Stomach smooth muscle (tissue), 2 donors: ENCODE data around the gene GP5.

Source experiments
- H3K27ac ChIP-seq: one replicate; pipeline ENCODE4 v1.7.0; 2013; ENCODE audit warnings: mild to moderate bottlenecking, low read length, inconsistent platforms
- H3K27me3 ChIP-seq, 2 donors: one replicate each; pipeline ENCODE4 v1.7.0; 2013; ENCODE audit warnings: low read length in 2 of 2; ENCODE audit not compliant: insufficient read depth in 2 of 2, control insufficient read depth in 1 of 2
- H3K36me3 ChIP-seq, 2 donors: one replicate each; pipeline ENCODE4 v1.7.0; 2013; ENCODE audit warnings: low read length in 2 of 2; ENCODE audit not compliant: control insufficient read depth in 2 of 2, insufficient read depth in 2 of 2
- H3K4me1 ChIP-seq: one replicate; pipeline ENCODE4 v1.7.0; 2013; ENCODE audit warnings: low read length; ENCODE audit not compliant: control insufficient read depth, insufficient read depth
- H3K4me3 ChIP-seq, 2 donors: one replicate each; pipeline ENCODE4 v1.7.0; 2013; ENCODE audit warnings: low read length in 2 of 2
- H3K9ac ChIP-seq, 2 donors: one replicate each; pipeline ENCODE4 v1.7.0; 2013; ENCODE audit warnings: low read length in 2 of 2, mild to moderate bottlenecking in 1 of 2
- H3K9me3 ChIP-seq, 2 donors: one replicate each; pipeline ENCODE4 v1.7.0; 2013; ENCODE audit warnings: low read length in 2 of 2; ENCODE audit not compliant: control insufficient read depth in 2 of 2
- donor health status: healthy.
- donor health status: Pancreatic carcinoma.

The GP5 gene

GRCh38 chr3:194377708-194378107 lies 21.4 kb downstream of the GP5 start:
- Histone ChIP-seq H3K36me3 (no peaks in the 10 kb centered on the region), H3K9me3 (no peaks in the 10 kb centered on the region), H3K27ac (no peak overlapping the region), H3K27me3 (peaks cover 6 to 9% of the 10 kb centered on the region in 2 donors), H3K9ac (no peak overlapping the region), H3K4me3 (no peak overlapping the region), H3K4me1 (no peaks in the 10 kb centered on the region)

- Histone ChIP-seq H3K4me1 (no peaks in the 10 kb centered on the region), H3K27ac (no peak overlapping the region), H3K36me3 (no peaks in the 10 kb centered on the region), H3K9ac (no peak overlapping the region), H3K4me3 (no peak overlapping the region), H3K27me3 (peaks cover 6 to 9% of the 10 kb centered on the region in 2 donors), H3K9me3 (no peaks in the 10 kb centered on the region)
These were observed 22.9 kb downstream of the GP5 start for GRCh38 chr3:194376241-194376560.

DNA sequence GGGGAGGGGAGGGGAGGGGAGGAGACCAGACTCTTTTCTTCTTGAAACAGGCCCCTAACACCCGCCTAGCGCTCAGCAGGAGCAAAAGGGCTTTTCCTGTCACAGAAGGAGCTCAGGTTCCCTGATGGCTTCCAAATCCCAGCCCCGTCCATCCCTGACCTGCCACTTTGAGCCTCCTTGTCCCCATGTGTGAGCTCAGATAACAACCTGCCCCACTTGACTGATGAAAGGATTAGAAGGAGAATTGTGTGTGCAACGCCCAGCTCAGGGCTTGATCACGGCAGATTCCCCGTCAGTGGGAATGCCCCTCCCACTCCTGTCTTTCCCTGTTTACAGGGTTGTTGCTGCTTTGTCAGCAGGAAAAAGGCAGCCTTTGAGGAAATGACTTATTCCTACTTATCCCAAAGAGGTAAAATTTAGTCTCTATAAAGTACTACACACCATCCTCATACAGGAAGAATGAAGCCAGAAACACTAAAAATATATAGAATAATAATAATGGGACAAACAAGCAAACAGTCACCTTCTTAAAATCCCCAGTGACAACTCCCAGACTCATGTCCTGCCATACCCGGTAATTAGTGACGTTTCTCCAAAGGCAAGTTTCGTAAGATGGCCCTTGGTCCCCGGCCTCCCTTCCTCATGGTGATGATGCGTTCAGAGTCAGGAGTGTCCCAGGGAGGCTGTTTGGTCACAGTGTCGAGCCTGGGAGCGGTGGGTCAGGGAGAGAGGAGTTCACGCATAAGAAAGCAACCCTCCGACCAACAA lies 23.4 kb downstream of the GP5 start:
- H3K27me3 ChIP-seq, result peaks cover 6 to 9% of the 10 kb centered on the region in 2 donors
- no peaks in the 10 kb centered on the region for H3K9me3 ChIP-seq

DNA sequence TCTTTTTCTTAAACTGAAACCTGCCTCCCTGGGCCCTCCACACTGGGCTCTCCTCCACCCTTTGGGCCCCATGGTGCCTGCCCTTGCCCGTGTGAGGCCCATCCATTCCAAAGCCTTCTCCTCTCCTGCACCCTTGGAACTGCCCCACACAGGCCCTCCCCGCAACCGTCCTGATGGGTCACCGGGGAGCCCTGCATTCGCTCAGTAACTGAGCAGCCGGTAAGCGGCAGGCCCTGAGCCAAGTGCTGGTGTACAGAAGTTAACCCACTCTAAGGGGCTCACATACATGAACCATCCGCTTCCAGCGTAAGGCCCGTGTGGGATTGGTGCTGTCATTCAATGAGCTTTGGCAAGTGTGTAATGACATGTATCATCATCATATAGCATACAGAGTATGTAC lies 24.1 kb downstream of the GP5 start:
- Histone ChIP-seq H3K27me3 (peaks cover 3 to 6% of the 10 kb centered on the region in 2 donors), H3K9ac (no peak overlapping the region), H3K4me3 (no peak overlapping the region), H3K36me3 (no peaks in the 10 kb centered on the region), H3K4me1 (no peaks in the 10 kb centered on the region), H3K9me3 (no peaks in the 10 kb centered on the region), H3K27ac (no peak overlapping the region)

More for the DNA sequence above, 23.4 kb downstream of the GP5 start:
- no peak overlapping the region for H3K9ac ChIP-seq
- H3K36me3 ChIP-seq, result no peaks in the 10 kb centered on the region
- H3K4me1 ChIP-seq, result no peaks in the 10 kb centered on the region
- no peak overlapping the region for H3K27ac ChIP-seq
- H3K4me3 ChIP-seq, result no peak overlapping the region

- Histone ChIP-seq H3K4me3 (no peak overlapping the region), H3K36me3 (no peaks in the 10 kb centered on the region), H3K9me3 (no peaks in the 10 kb centered on the region), H3K27me3 (peaks cover 9 to 10% of the 10 kb centered on the region in 2 donors), H3K27ac (no peak overlapping the region), H3K4me1 (peaks cover 5% of the 10 kb centered on the region), H3K9ac (no peak overlapping the region)
These were observed 25.2 kb downstream of the GP5 start for GRCh38 chr3:194373899-194374298.

- Histone ChIP-seq H3K27ac (no peak overlapping the region), H3K36me3 (no peaks in the 10 kb centered on the region), H3K4me1 (peaks cover 9% of the 10 kb centered on the region), H3K27me3 (peaks cover 12 to 14% of the 10 kb centered on the region in 2 donors), H3K9me3 (no peaks in the 10 kb centered on the region), H3K9ac (no peak overlapping the region), H3K4me3 (no peak overlapping the region)
These were observed 26.0 kb downstream of the GP5 start for GRCh38 chr3:194373028-194373427.

- no peaks in the 10 kb centered on the region for H3K9me3 ChIP-seq
- H3K4me1 ChIP-seq, result peaks cover 9% of the 10 kb centered on the region
- no peaks in the 10 kb centered on the region for H3K36me3 ChIP-seq
- no peak overlapping the region for H3K9ac ChIP-seq
- peaks cover 6 to 11% of the 10 kb centered on the region in 2 donors for H3K27me3 ChIP-seq
- H3K27ac ChIP-seq, result no peak overlapping the region
- no peak overlapping the region for H3K4me3 ChIP-seq
These were observed 28.3 kb downstream of the GP5 start for GRCh38 chr3:194370753-194371152.

GRCh38 chr3:194369522-194370279 lies 29.4 kb downstream of the GP5 start, which contains the start of gene LRRC15:
TSS of gene LRRC15 (minus strand) at chr3:194369743. CDS start at chr3:194361043, 8,700 bp downstream.
- H3K4me3 ChIP-seq, result no peak within 1 kb of the TSS
- H3K4me1 ChIP-seq, result peaks cover 14% of the 10 kb centered on the region
- no peak within 1 kb of the TSS for H3K27ac ChIP-seq
- H3K36me3 ChIP-seq, result no peaks in the 10 kb centered on the region
- H3K9ac ChIP-seq, result no peak within 1 kb of the TSS
- no peaks in the 10 kb centered on the region for H3K9me3 ChIP-seq
- H3K27me3 ChIP-seq, result peaks cover 6 to 11% of the 10 kb centered on the region in 2 donors

DNA sequence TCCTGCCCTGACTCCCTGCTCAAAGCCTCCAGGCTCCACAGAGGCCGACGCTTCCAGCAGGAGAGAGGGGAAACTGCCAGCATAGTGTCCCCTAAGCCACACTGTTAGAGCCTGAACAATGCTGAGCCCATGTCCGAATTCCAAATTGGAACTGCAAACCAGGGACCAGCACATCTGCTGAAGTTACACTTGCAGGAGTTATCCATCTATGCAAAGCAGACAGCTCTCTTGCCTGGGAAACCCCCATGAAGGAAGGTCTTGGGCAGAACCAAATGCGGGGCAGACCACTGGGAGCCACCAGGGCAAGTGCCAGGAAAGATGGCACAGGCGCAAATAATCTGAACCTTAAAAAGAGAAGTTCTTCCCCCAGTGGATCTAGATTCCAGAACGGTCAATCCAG lies 30.1 kb downstream of the GP5 start:
- no peaks in the 10 kb centered on the region for H3K9me3 ChIP-seq
- peaks cover 19% of the 10 kb centered on the region for H3K4me1 ChIP-seq
- no peak overlapping the region for H3K4me3 ChIP-seq
- H3K27me3 ChIP-seq, result peaks cover 6 to 11% of the 10 kb centered on the region in 2 donors
- no peak overlapping the region for H3K9ac ChIP-seq
- H3K36me3 ChIP-seq, result no peaks in the 10 kb centered on the region
- no peak overlapping the region for H3K27ac ChIP-seq

- no peak overlapping the region for H3K27ac ChIP-seq
- H3K9ac ChIP-seq, result no peak overlapping the region
- H3K9me3 ChIP-seq, result no peaks in the 10 kb centered on the region
- no peak overlapping the region for H3K4me3 ChIP-seq
- peaks cover 19% of the 10 kb centered on the region for H3K4me1 ChIP-seq
- H3K36me3 ChIP-seq, result no peaks in the 10 kb centered on the region
- H3K27me3 ChIP-seq, result peaks cover 6 to 11% of the 10 kb centered on the region in 2 donors
These were observed 30.8 kb downstream of the GP5 start for GRCh38 chr3:194367992-194368841.
